Occipital lobe (tissue), 2 donors: Measurements from ENCODE around the gene PPP1R36. TPM values are rescaled to one million over a fixed set of nuclear protein-coding genes. Genes with fewer than 3 reads are reported as not detected.
"Not testable (repeated sequence)": the region's sequence is repeated elsewhere in the genome, so short reads cannot be mapped to it uniquely, and the experiment has no call there.

ENCODE experiments used
- DNase-seq: peaks from one replicate; lab custom pipeline; 2025; lab: John Stamatoyannopoulos, UW
- total RNA-seq: library from RNA; depleted of rRNA; stranded (reverse); fragments of >200 nt; gene quantifications from one replicate; pipeline ENCODE4 v1.2.3, GENCODE V29; 2014

The PPP1R36 gene, protein sequence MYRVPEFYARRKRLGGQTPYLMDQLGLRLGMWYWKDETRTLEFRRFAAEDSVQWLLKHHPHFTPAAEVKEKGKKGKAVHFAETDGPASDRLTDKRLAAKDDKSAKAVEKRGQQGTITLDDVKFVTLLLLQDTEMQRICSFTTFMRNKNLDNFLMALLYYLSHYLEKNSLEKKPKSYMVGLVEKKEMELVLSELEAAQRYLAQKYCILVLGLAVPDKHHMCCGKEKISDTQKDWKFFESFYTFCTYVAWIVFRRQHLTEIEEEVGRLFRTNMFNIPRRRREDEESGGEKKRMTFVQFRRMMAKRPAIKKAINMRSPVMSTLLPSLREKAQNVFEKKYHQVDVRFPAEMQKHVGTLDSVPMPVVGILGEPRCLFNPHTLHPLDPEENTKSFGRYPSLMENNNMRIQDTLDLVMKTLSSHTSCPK
- total RNA-seq, result 1.4 TPM

DNA sequence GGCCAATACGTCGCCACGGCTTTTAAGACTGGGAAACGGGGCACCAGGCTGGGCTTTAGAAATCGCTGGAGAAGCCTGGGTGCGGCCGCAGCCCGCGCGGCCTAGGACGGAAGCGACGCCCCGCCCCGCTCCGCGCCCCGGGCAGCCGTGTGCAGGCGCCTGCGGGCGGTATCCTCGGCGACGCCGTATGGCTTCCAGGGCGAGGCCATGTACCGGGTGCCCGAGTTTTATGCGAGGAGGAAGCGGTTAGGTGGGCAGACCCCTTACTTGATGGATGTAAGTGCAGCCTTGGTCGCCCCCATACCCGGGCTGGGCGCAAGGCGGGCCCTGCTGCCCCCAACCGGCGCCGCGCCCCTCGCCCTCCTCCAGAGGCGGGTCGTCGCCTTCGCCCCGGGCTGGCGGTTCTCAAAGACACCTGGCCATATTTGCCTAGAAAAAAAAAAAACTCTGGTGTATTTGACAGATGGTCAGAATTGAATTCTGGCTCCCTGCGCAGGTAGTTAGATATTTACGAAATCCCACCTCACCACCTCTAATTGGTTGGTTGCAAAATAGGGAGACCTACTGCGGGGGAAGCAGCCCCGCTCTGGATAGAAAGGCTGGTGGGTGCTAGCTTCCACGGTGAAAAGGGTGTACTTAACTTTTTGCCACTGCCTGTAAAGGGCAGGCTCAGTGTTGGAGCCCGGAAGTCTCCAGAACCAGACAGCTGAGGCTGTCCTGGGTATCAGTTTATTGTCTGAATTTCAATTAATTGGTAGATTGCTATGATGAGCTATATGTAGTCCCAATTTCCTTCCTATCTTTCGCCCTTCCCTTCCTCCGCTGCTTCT is at the start of gene PPP1R36:
PPP1R36 (plus strand) TSS at position 171 of the 830 bp plus-strand sequence; CDS start at position 208, 37 bp downstream.
- no peak for DNase-seq

DNA sequence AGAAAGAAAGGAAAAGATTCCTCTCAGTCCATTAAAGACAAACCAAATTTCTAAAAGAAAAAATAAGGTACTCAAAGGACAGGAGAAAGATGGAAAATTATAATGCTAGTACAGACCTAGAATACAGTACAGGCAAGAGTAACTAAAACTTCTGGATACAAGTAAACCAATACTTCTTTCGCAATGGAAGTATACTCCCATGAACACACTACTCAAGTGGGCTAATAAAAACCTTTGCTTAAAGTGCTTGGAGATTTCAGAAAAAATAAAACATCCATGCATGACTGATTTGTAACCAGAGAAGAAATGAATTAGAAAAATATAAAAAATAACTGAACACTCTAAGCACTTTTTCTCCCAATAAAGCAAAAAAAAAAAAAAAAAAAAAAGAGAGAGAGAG is 49.7 kb upstream of the PPP1R36 start:
- no peak for DNase-seq

DNA sequence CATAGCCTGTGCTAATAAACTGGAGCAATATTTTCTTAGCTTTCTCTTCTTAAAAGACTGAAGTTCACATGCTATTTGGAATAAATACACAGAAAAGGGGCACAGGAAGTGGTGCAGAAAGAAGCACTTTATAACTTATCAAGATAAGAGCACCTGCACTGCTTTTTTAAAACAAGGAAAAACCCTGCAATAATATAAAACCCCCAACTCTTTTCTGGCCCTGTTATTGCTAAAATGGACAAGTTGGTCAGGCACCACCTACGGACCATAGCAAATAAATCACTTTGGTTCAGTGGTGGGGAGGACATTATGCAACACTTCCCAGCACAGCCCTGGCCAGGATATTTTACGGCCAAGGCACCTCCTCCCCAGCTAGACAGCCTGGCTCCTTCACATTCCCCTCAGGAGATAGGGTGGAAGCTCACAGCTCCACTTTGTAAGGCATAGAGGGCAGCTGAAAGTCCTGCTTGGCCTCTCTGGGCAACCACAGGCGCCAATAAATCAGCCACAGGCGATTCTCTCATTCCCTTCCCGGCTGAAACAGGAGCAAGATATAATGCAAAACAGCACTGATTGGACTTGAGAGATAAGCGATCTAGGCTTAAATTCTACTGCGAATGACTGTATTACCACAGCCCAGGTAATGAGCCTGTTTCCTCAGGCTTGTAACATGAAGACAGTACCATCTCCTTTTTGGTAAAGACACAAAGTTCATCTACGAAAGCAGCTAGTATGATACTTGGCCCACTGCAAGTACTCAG is 48.2 kb upstream of the PPP1R36 start:
- DNase-seq, result no peak

DNA sequence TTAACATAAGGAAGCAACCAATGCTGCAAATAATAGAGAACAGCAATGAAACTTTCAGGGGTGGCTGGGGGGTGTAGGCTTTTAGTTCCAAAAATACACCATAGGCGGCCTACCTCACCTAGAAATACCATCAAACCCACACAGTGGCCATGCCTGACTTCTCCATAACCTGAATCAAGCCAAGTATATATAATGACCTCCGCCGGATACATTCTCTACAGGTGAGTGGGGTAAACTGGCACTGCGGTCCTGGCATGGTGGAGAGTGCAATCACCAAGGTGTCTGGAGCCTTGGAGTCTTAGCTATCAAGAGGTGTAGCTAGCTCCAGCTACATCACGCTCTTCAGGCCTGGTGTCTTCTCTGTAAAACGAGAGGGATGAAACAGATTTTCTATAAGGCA is 47.3 kb upstream of the PPP1R36 start:
- no peak for DNase-seq

DNA sequence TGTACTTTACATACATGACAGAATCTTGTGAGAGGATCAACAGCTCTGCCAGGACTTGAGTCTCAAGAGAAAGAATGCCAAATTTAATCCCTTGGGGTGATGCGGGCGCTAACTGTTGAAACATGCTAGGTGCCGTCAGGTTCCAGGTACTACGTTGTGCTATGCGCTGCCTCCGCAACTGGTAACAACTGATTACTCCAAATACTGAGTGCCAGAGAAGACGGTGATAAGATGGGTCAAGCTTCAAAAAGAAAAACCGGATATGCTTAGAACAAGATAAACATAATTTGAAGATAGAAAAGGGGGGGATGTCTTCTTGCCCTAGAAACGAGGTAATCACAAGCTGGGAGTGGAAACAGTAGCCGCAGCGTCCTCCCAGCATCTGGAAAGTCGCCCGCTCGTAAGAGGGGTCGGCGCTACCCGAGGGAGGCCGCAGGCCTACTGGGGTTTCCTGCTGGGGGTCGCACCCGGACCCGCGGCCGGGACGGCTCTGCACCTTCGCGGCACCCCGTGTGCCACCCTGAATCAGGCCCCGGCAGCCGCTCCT is 46.8 kb upstream of the PPP1R36 start:
- no peak for DNase-seq

DNA sequence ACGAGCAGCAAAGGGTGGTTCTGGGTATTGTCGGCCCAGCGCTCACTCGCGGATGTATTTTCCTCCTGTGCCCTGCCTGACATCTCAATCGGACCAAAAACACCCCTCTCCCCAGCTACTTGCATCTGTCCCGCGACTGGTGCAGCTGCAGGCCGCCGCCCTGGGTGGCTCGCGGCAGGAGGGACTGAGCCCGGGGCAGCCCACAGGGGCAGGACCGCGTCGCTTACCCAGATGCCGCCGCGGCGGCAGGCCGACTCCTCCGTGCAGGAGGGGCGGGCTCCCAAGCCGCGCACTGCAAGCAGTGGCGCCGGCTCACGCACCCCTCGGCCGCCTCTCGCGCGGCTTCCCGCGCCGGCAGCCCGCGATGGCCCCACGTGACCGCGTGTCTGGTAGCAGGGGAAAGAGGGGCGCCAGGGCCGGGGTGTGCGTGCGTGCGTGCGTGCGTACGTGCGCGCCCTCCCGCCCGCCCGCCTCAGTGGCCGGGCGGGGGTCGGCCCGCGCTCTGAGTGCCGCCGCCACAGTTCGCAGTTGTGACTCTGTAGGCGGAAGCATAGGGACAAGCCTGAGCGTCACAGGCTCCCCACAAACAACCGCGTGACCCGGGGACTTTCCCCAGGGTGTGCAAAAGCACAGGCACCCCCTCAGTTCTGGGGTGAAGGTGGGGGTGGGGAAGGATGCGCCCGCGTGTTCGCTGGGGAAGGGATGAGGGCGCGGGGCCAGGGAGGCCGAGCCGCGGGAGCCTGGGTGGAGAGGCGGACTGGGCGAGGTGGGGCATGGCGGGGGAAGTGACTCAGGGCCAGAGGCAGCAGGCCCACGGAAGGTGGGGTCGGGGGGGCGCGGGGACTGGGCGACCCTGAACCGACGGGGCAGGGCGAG is 46.1 kb upstream of the PPP1R36 start, which contains the start of gene ZBTB25:
ZBTB25 (minus strand) TSS at position 405 of the 876 bp plus-strand sequence. CDS start 13,305 bp downstream, outside the sequence.
- DNase-seq, result peak; percentile 89

DNA sequence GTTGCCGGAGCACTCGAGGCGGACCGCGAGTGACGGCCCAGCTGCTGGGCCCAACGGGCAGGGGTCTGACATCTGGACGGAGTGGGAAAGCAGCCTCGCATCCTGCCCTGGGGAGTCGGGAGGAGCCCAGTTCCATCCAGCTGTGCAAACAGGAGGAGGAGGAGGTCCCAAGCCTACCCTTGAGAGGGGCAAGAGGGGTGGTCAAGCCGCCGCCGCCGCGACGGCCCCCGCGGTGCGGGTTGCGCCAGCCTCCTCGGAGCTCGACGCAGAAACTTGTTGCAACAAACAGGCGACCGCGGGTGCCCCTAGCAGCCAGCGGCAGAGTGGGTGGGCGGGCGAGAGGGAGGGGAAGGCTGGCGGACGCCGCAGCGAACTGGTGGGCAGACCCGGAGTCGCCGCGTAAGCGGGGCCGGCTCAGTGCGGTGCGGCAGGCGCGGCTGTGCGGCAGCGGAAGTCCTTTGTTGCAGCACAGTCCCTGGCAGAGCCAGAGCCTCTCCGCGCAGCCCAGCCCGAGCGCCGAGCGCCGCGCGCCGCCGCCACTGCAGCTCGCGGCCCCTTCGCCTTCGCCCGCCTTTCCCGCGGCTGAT is 45.4 kb upstream of the PPP1R36 start, which contains the start of gene ZBTB1:
ZBTB1 (plus strand) TSS at position 461 of the 587 bp plus-strand sequence. CDS start 16,735 bp downstream, outside the sequence.
- DNase-seq, result peak; percentile 85

DNA sequence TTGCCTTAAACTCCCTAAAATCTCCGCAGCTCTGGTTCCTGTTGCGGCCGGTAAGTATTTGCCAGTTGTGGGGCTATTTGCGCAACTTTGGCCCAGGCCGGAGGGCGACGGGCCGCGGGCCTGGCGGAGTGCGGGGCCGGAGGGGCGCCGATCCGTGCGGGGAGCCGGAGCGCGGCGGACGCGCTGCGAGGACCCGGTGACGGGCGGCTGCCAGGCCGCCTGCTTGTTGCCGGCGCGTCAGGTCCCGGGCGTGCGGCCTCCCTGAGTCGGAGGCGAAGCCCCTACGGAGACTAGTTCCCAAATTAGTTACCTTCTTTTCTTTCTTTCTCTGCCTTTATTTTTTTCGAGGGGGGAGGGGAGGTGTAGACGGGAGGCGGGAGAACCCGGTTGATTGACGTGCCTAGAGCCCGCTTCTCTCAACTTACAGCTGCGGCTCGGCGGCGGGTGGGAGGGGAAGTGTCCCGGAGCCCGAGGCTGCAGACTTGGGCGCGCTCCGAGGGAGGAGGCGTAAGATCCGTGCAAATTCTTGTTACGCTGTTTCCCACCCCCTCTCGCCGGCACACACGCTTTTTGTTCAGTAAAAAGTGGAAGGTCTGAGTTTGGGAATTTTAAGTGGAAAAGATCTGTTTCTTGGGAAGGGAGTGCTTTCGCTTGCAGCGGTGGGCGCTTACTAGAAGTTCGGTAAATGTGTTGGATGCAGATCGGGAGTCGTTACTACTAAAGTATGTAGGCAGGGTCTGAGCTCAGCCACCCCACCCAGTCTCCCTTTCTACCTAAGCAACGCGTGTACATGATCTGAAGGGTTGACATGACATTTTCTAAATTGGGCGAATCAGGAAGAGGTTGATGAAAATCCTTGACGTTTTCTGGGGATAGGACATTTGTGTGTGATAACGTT is 44.6 kb upstream of the PPP1R36 start:
- DNase-seq, result peak; percentile 73

DNA sequence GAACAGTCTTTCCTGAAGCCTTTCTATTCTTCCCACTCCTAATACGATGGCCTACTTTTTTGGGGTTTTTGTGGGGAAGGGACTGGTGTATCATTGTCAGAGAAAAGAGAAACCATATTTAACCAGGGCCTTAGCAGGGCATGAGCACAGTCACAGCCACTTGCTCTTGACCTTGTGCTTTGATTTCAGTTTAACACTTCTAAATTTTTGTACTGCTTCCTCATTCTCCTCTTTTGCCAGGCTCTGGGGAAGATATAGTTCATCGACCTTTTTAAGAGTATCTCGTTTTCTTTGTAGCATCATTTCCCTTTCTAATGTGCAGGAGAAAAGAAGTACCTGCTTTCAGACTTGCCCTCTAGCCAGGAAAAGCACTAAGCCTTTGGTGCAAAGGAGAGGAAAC is 43.0 kb upstream of the PPP1R36 start:
- DNase-seq, result no peak

DNA sequence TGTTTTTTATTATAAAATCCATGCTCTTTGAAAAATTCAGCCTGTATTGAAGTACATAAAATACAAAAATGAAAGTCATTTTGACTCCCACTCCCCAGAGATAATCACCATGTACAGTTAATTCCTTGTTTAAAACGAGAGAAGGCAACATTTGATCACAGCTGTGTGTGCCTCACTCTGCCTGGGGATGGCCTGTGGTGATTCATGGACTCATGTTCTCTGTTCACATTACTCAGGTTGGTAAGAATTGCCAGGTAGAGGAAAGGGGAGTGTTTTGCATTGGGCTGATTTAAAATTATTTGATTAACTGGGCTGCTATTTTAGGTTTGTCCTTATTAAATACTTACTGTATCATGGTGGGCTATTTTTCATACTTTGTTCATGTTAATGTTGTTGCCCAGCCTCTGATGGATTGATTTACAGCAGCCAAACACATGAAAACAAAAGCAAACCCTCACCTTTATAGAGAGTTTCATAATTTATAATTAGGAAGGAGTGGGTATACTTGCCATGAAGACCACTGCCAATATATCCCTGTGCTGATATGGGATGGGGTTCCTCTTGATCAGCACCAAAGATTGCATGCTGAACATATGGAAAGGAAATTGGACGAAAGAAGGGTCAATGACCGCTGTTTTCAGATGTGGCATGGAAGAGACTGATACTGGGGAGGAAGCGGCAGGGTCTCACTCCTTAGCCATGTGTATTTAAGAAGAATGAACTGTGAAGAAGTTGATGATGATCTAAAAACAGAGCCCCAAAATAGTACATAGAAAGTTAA is 42.2 kb upstream of the PPP1R36 start:
- no peak for DNase-seq

DNA sequence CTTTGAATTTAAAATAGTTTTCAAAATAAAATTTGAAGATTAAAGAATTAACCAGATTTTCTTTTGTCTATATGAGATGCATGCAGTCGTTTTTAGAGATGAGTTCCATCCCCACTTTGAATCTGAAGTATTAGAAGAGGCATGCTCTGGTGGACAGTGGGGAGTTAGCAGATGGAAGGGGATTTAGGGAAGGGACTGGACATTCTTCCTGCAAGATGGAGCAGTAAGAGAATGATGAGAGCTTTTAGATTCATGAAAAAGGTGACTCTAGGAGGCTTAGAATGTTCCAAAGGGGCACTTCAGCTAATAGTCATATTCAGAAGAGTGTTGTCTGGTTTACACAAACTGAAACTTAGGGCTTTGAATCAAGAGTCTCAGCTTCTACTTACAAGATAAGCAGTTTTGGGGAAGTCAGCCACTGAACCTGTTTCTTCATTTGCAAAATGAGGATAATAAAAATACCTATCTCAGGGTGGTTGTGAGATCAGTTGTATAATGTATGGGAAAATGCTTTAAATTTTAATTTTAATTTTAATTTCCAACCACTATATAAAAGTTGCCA is 41.5 kb upstream of the PPP1R36 start:
- no peak for DNase-seq

DNA sequence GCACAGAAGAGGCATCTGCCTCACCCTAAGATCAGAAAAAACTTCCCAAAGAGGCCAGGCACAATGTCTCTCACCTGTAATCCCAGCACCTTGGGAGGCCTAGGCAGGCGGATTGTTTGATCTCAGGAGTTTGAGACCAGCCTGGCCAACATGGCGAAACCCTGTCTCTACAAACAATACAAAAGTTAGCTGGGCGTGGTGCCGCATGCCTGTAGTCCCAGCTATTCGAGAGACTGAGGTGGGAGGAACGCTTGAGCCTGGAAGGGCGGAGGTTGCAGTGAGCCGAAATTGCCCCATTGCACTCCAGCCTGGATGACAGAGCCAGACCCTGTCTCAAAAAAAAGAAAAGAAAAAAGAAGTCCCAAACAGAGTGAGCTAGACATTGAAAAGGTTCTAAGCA is 40.7 kb upstream of the PPP1R36 start:
- no peak for DNase-seq

DNA sequence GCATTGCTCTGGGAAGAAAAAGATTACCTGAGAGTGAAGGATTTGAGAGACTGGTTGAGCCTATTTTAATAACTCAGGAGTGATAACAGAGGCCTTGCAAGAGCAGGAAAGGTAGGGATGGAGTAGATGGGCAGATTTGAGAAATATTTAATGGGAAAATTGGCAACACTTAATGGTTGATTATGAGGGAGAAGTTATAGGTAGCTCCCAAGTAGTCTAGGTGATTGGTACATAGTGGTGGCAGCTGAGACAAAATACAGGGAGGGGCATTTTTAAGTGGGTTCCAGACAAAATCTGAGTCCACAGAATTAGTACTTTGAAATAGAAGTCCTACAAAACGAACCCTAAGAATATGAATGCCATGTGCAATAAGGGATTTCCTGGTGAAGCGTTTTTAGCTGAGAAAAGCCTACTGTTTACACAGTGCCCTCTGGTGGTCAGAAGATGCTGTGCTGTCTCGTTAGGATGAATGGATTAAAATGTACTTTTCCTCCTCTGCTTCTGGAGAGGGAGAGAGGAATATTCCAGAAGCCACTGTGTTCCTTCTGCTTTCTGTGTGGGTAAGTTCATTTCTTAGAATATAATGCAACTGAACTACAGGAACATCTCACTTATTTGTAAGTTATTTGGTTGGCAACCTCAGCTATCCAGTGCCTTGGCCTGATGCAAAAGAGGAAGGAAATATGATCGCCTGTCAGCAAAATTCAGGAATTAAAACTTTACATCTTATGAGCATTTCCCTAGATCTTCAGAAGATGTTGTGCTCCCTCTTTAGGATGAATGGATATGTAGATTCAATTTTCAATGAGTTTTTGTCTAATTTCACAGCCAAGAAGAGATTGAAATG is 38.7 kb upstream of the PPP1R36 start:
- peak; percentile 28 for DNase-seq

DNA sequence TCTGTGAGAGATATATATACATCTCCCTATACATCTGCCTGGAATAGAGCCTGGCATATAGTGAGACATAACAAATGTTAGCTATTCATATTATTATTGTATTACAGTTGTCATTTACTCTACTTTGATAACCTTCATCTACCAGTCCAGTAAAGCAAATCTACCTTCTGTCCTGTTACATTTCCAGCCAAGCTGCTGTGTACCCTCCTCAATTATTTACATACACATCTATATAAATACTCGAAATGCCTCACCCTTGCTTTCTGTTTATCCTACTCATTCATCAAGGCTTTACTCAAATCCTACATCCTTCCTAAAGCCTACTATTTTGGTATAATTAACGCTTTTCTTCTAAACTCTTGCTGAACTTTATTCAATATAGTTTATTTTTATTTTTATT is 36.5 kb upstream of the PPP1R36 start:
- DNase-seq, result no peak

DNA sequence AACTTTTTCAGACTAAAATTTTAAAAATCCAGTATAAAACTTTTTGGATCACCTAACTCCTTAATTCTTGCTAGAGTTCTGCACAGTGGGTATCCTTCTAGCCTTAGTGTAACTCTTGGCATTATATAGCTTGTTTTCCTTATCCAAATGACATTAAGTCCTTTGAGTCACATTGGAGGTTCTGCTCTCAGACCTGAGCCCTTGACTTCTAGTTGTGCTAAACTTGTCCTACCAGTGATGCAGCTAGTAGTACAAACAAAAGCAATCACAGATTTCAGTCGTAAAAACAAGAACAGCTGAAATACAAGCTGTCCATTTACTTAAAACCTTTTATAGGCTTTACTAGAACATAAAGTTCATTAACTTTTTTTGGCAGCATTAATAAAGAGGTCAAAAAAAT is 34.7 kb upstream of the PPP1R36 start:
- no peak for DNase-seq

DNA sequence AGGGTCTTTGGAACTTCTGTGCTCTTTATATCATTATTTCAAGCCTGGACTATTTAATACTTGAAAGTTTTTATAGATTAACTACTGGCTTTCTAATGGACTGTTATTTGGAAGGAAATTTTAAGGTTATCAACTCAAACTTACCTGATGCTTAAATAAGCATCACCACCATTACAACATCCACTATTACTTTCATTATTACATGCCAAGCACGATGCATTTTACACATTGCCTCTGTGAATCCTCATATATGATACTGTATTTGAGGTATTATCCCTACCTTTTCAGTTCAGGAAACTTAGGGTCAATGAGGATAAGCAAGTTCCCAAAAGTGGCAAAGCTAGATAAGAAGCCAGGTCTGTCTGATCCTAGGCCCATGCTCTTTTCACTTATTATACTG is 32.8 kb upstream of the PPP1R36 start:
- no peak for DNase-seq

DNA sequence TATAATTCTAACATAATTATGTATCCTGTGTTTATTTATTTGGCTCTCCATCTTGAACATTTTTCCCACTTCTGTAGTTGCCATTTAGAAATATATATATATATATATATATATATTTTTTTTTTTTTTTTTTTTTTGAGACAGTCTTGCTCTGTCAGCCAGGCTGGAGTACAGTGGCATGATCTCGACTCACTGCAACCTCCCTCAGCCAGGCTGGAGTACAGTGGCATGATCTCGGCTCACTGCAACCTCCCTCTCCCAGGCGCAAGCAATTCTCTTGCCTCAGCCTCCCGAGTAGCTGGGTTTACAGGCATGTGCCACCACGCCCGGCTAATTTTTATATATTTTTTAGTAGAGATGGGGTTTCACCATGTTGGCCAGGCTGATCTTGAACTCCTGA is 32.1 kb upstream of the PPP1R36 start:
- DNase-seq, result not testable (repeated sequence)
